MG63 (cell line): Measurements from ENCODE around the gene KRT85. TPM values are rescaled to one million over a fixed set of nuclear protein-coding genes. Genes with fewer than 3 reads are reported as not detected.

Source experiments
- DNase-seq: peaks from one replicate; pipeline ENCODE4 v3.0.0-alpha.2; 2020
- H3K27me3 ChIP-seq: fragments of 250-450 bp; sonication (Bioruptor Pico); 2 replicates; pipeline ENCODE4 v1.5.1; 2020; ENCODE audit warnings: mild to moderate bottlenecking, moderate library complexity
- H3K36me3 ChIP-seq: fragments of 250-450 bp; sonication (Bioruptor Pico); 2 replicates; pipeline ENCODE4 v1.5.1; 2020; ENCODE audit warnings: mild to moderate bottlenecking, moderate library complexity
- H3K4me3 ChIP-seq: fragments of 250-450 bp; sonication (Bioruptor Pico); 2 replicates; pipeline ENCODE4 v1.5.1; 2020; ENCODE audit warnings: mild to moderate bottlenecking, moderate library complexity
- H3K9me3 ChIP-seq: fragments of 250-450 bp; sonication (Bioruptor Pico); 2 replicates; pipeline ENCODE4 v1.5.1; 2020; ENCODE audit warnings: mild to moderate bottlenecking, moderate library complexity
- total RNA-seq: library from RNA; depleted of rRNA; stranded (reverse); fragments of >200 nt; shearing (Covaris generic); gene quantifications from 2 replicates; pipeline ENCODE4 v1.2.3, GENCODE V29; 2014; ENCODE audit warnings: low replicate concordance

Gene KRT85
- total RNA-seq, 1 experiment from 2014 or later, result not detected

GRCh38 chr12:52360106-52360662 lies 7.1 kb downstream of the KRT85 start:
- no peak overlapping the region for H3K4me3 ChIP-seq
- no peak for DNase-seq
- no peaks in the 10 kb centered on the region for H3K27me3 ChIP-seq
- H3K36me3 ChIP-seq, result no peaks in the 10 kb centered on the region
- no peaks in the 10 kb centered on the region for H3K9me3 ChIP-seq

- no peaks in the 10 kb centered on the region for H3K36me3 ChIP-seq
- H3K9me3 ChIP-seq, result no peaks in the 10 kb centered on the region
- peak; percentile 41 for DNase-seq
- no peaks in the 10 kb centered on the region for H3K27me3 ChIP-seq
- no peak overlapping the region for H3K4me3 ChIP-seq
Measured at GRCh38 chr12:52359621-52360061, 7.6 kb downstream of the KRT85 start.

GRCh38 chr12:52358575-52359350 lies 8.5 kb downstream of the KRT85 start:
- Histone ChIP-seq H3K36me3 (no peaks in the 10 kb centered on the region), H3K27me3 (no peaks in the 10 kb centered on the region), H3K4me3 (no peak overlapping the region), H3K9me3 (no peaks in the 10 kb centered on the region)
- DNase-seq, result no peak

- DNase-seq, result no peak
- Histone ChIP-seq H3K4me3 (no peak overlapping the region), H3K9me3 (no peaks in the 10 kb centered on the region), H3K27me3 (no peaks in the 10 kb centered on the region), H3K36me3 (no peaks in the 10 kb centered on the region)
Measured at GRCh38 chr12:52356762-52357580, 10.3 kb downstream of the KRT85 start.

DNA sequence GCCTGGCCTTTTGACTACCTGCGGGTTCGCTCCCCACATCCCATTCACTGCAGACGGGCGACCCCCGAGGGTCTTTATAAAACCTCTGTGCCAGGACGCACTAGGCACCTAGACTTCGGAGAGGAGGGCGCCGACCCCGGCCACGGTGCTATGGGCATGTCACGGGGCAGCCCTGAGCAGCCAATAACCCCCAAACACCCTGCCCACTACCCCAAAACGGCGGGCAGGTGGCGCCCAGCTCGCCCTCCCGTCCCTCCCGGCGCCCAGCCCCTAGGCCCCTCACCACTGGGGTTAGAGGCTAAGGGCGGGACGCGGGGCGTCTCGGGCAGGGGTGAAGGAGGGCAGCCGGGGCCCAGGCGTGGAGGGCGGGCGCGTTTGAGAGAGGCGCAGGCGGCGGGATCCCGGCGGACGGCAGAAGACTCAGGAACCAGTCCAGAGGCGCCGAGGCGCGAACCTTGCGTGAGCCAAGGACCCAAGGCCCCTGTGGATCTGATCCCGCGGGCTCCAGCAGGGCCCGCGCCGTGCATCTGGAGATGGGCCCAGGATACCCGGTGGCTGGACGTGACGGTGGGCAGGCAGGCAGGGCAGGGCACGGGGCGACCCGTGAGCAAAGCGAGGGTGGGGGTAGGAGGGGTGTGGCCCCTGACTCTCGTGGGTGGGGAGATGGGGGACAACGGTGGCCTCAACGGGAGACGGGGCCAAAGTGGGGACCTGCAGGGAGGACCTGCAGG lies 11.1 kb downstream of the KRT85 start:
- no peaks in the 10 kb centered on the region for H3K9me3 ChIP-seq
- no peak for DNase-seq
- H3K4me3 ChIP-seq, result no peak overlapping the region
- H3K36me3 ChIP-seq, result no peaks in the 10 kb centered on the region
- no peaks in the 10 kb centered on the region for H3K27me3 ChIP-seq

GRCh38 chr12:52355176-52355575 lies 12.1 kb downstream of the KRT85 start:
- no peaks in the 10 kb centered on the region for H3K36me3 ChIP-seq
- no peaks in the 10 kb centered on the region for H3K9me3 ChIP-seq
- H3K27me3 ChIP-seq, result no peaks in the 10 kb centered on the region
- no peak for DNase-seq
- no peak overlapping the region for H3K4me3 ChIP-seq

- Histone ChIP-seq H3K9me3 (no peaks in the 10 kb centered on the region), H3K27me3 (no peaks in the 10 kb centered on the region), H3K36me3 (no peaks in the 10 kb centered on the region), H3K4me3 (no peak overlapping the region)
- DNase-seq, result no peak
Measured at GRCh38 chr12:52354200-52354599, 13.1 kb downstream of the KRT85 start.

- H3K9me3 ChIP-seq, result no peaks in the 10 kb centered on the region
- H3K4me3 ChIP-seq, result no peak overlapping the region
- H3K27me3 ChIP-seq, result no peaks in the 10 kb centered on the region
- H3K36me3 ChIP-seq, result no peaks in the 10 kb centered on the region
- no peak for DNase-seq
Measured at GRCh38 chr12:52353766-52354165, 13.5 kb downstream of the KRT85 start.

DNA sequence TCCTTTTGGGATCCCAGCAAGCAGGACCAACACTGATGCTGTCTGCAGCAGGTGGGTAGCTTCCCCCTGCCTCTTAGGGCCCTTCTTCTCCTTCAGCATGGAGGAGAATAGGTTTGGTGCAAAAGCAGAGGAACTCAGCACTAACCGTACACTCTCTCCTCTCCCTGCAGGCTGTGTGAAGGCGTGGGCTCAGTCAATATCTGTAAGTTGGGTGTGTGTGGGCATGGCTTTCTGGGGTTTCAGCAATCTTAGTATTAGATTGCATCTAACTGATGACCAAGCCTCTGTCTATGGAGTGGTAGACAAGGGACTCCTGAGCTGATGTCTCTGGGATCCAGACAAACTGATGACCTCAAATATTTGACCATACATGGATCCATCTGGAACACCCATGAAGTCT lies 14.3 kb downstream of the KRT85 start:
- no peak for DNase-seq
- no peaks in the 10 kb centered on the region for H3K9me3 ChIP-seq
- H3K27me3 ChIP-seq, result no peaks in the 10 kb centered on the region
- H3K4me3 ChIP-seq, result no peak overlapping the region
- no peaks in the 10 kb centered on the region for H3K36me3 ChIP-seq

- DNase-seq, result peak; percentile 60
- no peak overlapping the region for H3K4me3 ChIP-seq
- no peaks in the 10 kb centered on the region for H3K9me3 ChIP-seq
- H3K36me3 ChIP-seq, result no peaks in the 10 kb centered on the region
- H3K27me3 ChIP-seq, result no peaks in the 10 kb centered on the region
Measured at GRCh38 chr12:52351196-52352059, 15.9 kb downstream of the KRT85 start.

GRCh38 chr12:52350786-52351185 lies 16.5 kb downstream of the KRT85 start:
- no peak for DNase-seq
- Histone ChIP-seq H3K36me3 (no peaks in the 10 kb centered on the region), H3K27me3 (no peaks in the 10 kb centered on the region), H3K9me3 (no peaks in the 10 kb centered on the region), H3K4me3 (no peak overlapping the region)

GRCh38 chr12:52350021-52350620 lies 17.2 kb downstream of the KRT85 start:
- DNase-seq, result no peak
- no peaks in the 10 kb centered on the region for H3K36me3 ChIP-seq
- H3K4me3 ChIP-seq, result no peak overlapping the region
- H3K9me3 ChIP-seq, result no peaks in the 10 kb centered on the region
- H3K27me3 ChIP-seq, result no peaks in the 10 kb centered on the region

DNA sequence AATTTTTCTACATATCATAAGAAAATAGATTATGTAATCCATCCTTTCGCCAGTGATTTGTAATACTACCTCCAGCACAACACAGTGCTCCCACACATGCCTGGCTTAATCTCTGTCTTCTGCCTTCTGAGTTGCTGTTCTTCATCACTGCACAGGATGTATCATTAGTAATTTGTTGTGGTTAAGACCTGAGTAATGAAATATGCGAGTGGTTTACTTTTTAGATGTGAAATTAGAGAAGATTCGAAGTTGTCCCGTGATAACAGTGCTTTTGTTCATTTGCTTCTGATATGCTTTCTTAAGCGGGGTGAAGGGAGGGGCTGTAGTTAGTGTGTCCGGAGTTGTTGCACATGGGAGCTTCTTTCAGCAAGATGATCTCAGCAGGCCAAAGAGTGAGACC lies 18.1 kb downstream of the KRT85 start:
- H3K27me3 ChIP-seq, result no peaks in the 10 kb centered on the region
- H3K36me3 ChIP-seq, result no peaks in the 10 kb centered on the region
- DNase-seq, result no peak
- H3K9me3 ChIP-seq, result no peaks in the 10 kb centered on the region
- H3K4me3 ChIP-seq, result no peak overlapping the region

- no peak overlapping the region for H3K4me3 ChIP-seq
- H3K9me3 ChIP-seq, result no peaks in the 10 kb centered on the region
- no peaks in the 10 kb centered on the region for H3K27me3 ChIP-seq
- DNase-seq, result no peak
- H3K36me3 ChIP-seq, result no peaks in the 10 kb centered on the region
Measured at GRCh38 chr12:52347551-52348510, 19.4 kb downstream of the KRT85 start.

- DNase-seq, result no peak
- H3K9me3 ChIP-seq, result no peaks in the 10 kb centered on the region
- no peak overlapping the region for H3K4me3 ChIP-seq
- no peaks in the 10 kb centered on the region for H3K36me3 ChIP-seq
- H3K27me3 ChIP-seq, result no peaks in the 10 kb centered on the region
Measured at GRCh38 chr12:52347016-52347415, 20.3 kb downstream of the KRT85 start.
